OCI-LY3 (cell line): ENCODE results near the gene LRBA.
A peak's percentile ranks its signal among the peaks of the same experiment; 100 is the strongest.
"Not testable (repeated sequence)": the region's sequence is repeated elsewhere in the genome, so short reads cannot be mapped to it uniquely, and the experiment has no call there.

Experiments used
- H2AFZ ChIP-seq: fragments of 200-600, 300-600 bp; shearing (Covaris generic); 2 replicates; pipeline ENCODE4 v1.6.0; 2014; ENCODE audit warnings: antibody characterized with exemption, low read depth, low read length
- H3K27ac ChIP-seq: fragments of 200-600, 300-600 bp; sonication (generic); 2 replicates; pipeline ENCODE4 v1.5.1; 2014; ENCODE audit warnings: mild to moderate bottlenecking, low read length, moderate library complexity, mixed read lengths
- H3K27me3 ChIP-seq: fragments of 200-600, 300-600 bp; sonication (generic); 2 replicates; pipeline ENCODE4 v1.6.1; 2014; ENCODE audit warnings: low read depth, low read length, mixed read lengths
- H3K36me3 ChIP-seq: fragments of 200-600, 300-600 bp; sonication (generic); replicated peaks from 2 replicates; pipeline ENCODE3; 2014; ENCODE audit warnings: low read depth, low read length, mixed read lengths
- H3K4me1 ChIP-seq: fragments of 300-600, 200-600 bp; sonication (generic); 2 replicates; pipeline ENCODE4 v1.6.1; 2014; ENCODE audit warnings: low read length, mixed read lengths
- H3K4me2 ChIP-seq: fragments of 200-600, 300-600 bp; sonication (generic); 2 replicates; pipeline ENCODE4 v1.6.1; 2014; ENCODE audit warnings: low read length, mixed read lengths
- H3K4me3 ChIP-seq: fragments of 300-600, 200-600 bp; sonication (generic); 2 replicates; pipeline ENCODE4 v1.5.1; 2014; ENCODE audit warnings: antibody characterized with exemption, mild to moderate bottlenecking, low read length, moderate library complexity
- H3K79me2 ChIP-seq: fragments of 300-600, 200-600 bp; shearing (Covaris generic); 2 replicates; pipeline ENCODE4 v1.6.1; 2014; ENCODE audit warnings: mild to moderate bottlenecking, low read length, mixed read lengths
- H3K9ac ChIP-seq: fragments of 300-600, 200-600 bp; shearing (Covaris generic); 2 replicates; pipeline ENCODE4 v1.6.0; 2014; ENCODE audit warnings: mild to moderate bottlenecking, low read length, moderate library complexity
- H3K9me3 ChIP-seq: fragments of 200-600, 300-600 bp; shearing (Covaris generic); 2 replicates; pipeline ENCODE4 v1.6.1; 2014; ENCODE audit warnings: low read length, mixed read lengths; ENCODE audit not compliant: insufficient read depth
- H4K20me1 ChIP-seq: fragments of 200-600, 300-600 bp; sonication (generic); 2 replicates; pipeline ENCODE4 v1.6.1; 2016; ENCODE audit warnings: low read length, mixed read lengths; ENCODE audit not compliant: insufficient read depth
- EZH2phosphoT487 ChIP-seq: fragments of 200-600 bp; shearing (Covaris generic); IDR thresholded peaks from 2 replicates; pipeline ENCODE4 v1.6.1; 2018; ENCODE audit warnings: antibody characterized with exemption, mixed run types, low read depth
- TF ChIP-seq, protein P1 (sequence below): fragments of 200-600, 300-600 bp; sonication (generic); IDR thresholded peaks from 2 replicates; pipeline ENCODE4 v1.5.1; 2014; ENCODE audit warnings: antibody characterized with exemption, low read length, low read depth

Gene LRBA

GRCh38 chr4:150964754-150965153 lies 50.3 kb downstream of the LRBA start:
- H2AFZ ChIP-seq: no peak overlapping the region
- peaks cover 10% of the 10 kb centered on the region for H3K4me1 ChIP-seq
- H3K9me3 ChIP-seq: no peaks in the 10 kb centered on the region
- H3K27ac ChIP-seq: no peak overlapping the region
- no peaks in the 10 kb centered on the region for H3K27me3 ChIP-seq
- peaks cover 10% of the 10 kb centered on the region; the same call in 1 of the 2 replicates for H3K79me2 ChIP-seq
- no peak overlapping the region for H3K9ac ChIP-seq
- H3K4me2 ChIP-seq: no peak overlapping the region
- no peak for TF ChIP-seq EZH2phosphoT487
- TF ChIP-seq, protein P1, sequence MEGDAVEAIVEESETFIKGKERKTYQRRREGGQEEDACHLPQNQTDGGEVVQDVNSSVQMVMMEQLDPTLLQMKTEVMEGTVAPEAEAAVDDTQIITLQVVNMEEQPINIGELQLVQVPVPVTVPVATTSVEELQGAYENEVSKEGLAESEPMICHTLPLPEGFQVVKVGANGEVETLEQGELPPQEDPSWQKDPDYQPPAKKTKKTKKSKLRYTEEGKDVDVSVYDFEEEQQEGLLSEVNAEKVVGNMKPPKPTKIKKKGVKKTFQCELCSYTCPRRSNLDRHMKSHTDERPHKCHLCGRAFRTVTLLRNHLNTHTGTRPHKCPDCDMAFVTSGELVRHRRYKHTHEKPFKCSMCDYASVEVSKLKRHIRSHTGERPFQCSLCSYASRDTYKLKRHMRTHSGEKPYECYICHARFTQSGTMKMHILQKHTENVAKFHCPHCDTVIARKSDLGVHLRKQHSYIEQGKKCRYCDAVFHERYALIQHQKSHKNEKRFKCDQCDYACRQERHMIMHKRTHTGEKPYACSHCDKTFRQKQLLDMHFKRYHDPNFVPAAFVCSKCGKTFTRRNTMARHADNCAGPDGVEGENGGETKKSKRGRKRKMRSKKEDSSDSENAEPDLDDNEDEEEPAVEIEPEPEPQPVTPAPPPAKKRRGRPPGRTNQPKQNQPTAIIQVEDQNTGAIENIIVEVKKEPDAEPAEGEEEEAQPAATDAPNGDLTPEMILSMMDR: no peak
- no peaks in the 10 kb centered on the region for H3K36me3 ChIP-seq
- H4K20me1 ChIP-seq: peaks cover 7% of the 10 kb centered on the region; the same call in 1 of the 2 replicates
- no peak overlapping the region for H3K4me3 ChIP-seq

- H3K9ac ChIP-seq, H3K79me2 ChIP-seq, H3K4me1 ChIP-seq, H3K9me3 ChIP-seq, H3K27ac ChIP-seq, H4K20me1 ChIP-seq, H3K27me3 ChIP-seq, H3K4me2 ChIP-seq, H3K4me3 ChIP-seq, H2AFZ ChIP-seq, H3K36me3 ChIP-seq: not testable (repeated sequence)
Measured at GRCh38 chr4:150963602-150964345, 51.3 kb downstream of the LRBA start.

DNA sequence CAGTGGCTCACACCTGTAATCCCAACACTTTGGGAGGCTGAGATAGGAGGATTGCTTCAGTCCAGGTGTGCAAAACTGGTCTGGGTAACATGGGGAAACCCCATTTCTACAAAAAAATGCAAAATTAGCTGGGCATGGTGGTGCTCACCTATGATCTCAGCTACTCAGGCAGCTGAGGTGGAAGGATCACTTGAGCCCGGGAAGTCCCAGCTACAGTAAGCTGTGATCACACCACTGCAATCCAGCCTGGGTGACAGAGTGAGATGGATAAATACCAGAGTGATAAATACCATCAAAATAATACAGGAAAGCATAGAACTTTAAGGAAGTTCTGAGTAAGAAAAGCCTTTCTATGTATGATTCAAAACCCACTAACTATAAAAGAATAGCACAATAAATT lies 52.8 kb downstream of the LRBA start:
- no peaks in the 10 kb centered on the region for H3K27me3 ChIP-seq
- H3K4me2 ChIP-seq: 0 out of 2 replicates have a peak overlapping the region, but pooled peaks have one; percentile 6
- peaks cover 4% of the 10 kb centered on the region; the same call in 1 of the 2 replicates for H4K20me1 ChIP-seq
- H3K4me1 ChIP-seq: peaks cover 10% of the 10 kb centered on the region
- no peak overlapping the region for H3K27ac ChIP-seq
- peaks cover 14% of the 10 kb centered on the region; the same call in 1 of the 2 replicates for H3K9me3 ChIP-seq
- no peak for TF ChIP-seq EZH2phosphoT487
- TF ChIP-seq, protein P1: no peak
- H2AFZ ChIP-seq: no peak overlapping the region
- no peak overlapping the region for H3K9ac ChIP-seq
- H3K4me3 ChIP-seq: no peak overlapping the region
- H3K79me2 ChIP-seq: peaks cover 1% of the 10 kb centered on the region; the same call in 1 of the 2 replicates
- H3K36me3 ChIP-seq: peaks cover 6% of the 10 kb centered on the region

- no peaks in the 10 kb centered on the region for H3K27me3 ChIP-seq
- no peak overlapping the region for H2AFZ ChIP-seq
- peaks cover 11% of the 10 kb centered on the region for H3K36me3 ChIP-seq
- no peak overlapping the region for H3K27ac ChIP-seq
- no peak overlapping the region for H3K4me2 ChIP-seq
- H4K20me1 ChIP-seq: peaks cover 4% of the 10 kb centered on the region; the same call in 1 of the 2 replicates
- TF ChIP-seq, protein P1: no peak
- no peak for TF ChIP-seq EZH2phosphoT487
- no peak overlapping the region for H3K9ac ChIP-seq
- H3K79me2 ChIP-seq: no peaks in the 10 kb centered on the region; the same call in 1 of the 2 replicates
- H3K4me1 ChIP-seq: peaks cover 10% of the 10 kb centered on the region
- H3K4me3 ChIP-seq: no peak overlapping the region
- H3K9me3 ChIP-seq: peaks cover 19% of the 10 kb centered on the region
Measured at GRCh38 chr4:150961566-150961965, 53.5 kb downstream of the LRBA start.
